ENCODE results near the gene HS3ST6.
"Not testable (repeated sequence)": the region's sequence is repeated elsewhere in the genome, so short reads cannot be mapped to it uniquely, and the experiment has no call there.

The HS3ST6 gene

DNA sequence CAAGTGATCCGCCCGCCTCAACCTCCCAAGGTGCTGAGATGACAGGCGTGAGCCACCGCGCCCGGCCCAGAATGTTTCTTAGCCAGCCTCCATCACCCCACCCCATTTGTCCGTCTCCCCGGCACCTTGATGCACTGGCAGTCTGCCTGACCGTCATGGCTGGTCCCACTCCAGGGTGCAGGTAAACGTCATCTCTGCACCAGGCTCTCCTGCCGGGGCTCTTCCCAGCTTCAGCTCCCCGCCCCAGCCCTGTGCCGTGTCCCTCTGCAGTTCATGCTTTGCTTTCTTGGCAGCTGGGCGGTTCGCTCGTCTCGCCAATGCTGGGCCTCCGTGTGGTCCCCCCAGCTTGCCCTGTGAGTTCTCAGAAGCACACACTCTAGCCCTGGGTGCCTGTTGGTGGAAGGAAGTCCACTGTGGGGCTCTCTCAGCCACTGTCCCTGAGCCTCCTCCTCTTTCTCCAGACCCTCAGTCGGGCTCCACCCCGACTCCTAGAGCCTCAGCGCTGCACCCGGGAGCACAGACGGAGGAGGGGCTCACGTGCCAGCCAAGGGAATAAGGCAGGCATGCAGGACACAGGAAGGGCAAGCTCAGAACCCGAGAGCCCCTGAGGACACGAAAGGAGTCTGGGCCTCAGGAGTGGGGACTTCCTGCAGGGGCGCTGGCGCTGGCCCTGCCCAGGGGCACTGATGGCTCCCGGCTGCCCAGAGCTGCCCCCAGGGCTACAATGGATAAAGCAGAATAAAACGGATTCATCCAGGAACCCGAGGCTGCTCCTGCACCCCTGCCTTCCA, 12.0 kb downstream of the HS3ST6 start:
- no peak for DNase-seq

DNA sequence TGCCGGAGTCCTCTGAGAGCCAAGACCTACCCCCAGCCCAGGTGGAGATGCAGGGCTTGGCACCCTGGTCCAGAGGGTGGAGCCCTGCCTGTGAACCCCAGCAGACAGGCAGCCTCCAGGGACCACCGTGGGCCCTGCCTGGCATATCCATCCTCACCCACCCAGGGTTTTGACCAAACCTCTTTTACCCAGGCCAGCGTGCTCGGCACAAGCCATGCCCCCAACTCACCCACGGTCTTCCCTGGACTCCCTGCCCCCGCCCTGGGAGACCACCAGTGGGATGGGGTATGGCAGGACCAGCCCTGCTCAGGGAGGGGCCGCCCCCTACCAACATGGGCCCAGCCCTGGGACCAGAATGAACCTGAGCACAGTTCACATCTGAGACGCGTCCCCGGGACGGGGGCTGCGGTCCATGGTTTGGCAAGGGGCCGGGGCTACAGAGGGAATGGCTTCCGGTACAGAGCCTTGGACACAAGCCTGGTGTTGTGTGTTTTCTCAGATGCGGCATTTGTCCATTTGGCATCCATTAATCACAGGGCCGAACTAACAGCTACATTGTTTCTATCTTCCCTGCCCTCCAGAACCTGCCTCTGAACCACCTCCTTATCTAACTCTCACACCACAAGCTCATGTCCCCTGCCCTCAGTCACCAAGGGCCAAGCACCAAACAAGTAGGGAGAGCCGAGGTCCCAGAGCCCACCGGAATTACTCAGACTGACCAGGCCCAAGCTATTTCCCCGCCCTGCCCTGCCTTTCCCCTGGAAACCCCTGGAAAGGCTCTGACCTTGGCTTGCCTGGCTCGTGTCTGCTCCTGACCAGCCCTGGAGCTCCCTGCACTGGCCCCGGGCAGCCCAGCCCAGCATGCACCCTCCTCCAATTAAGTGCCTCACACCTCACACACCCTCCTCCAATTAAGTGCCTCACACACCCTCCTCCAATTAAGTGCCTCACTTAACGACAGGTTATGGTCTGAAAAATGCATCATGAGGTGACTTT, 14.1 kb downstream of the HS3ST6 start:
- DNase-seq = no peak

DNA sequence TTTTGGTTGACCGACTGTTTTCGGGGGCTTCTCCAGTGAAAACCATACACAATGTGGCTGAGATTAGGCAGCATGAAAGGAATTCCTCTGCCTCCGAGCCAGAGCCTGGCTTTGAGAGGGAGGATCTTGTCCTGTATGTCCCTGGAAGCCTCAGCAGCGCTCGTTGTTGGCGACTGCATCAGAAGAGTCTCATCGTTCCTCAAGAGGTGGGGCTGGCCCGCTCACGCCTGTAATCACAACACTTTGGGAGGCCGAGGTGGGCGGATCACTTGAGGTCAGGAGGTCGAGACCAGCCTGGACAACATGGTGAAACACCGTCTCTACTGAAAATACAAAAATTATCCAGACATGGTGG, 15.0 kb downstream of the HS3ST6 start:
- no peak for DNase-seq

DNA sequence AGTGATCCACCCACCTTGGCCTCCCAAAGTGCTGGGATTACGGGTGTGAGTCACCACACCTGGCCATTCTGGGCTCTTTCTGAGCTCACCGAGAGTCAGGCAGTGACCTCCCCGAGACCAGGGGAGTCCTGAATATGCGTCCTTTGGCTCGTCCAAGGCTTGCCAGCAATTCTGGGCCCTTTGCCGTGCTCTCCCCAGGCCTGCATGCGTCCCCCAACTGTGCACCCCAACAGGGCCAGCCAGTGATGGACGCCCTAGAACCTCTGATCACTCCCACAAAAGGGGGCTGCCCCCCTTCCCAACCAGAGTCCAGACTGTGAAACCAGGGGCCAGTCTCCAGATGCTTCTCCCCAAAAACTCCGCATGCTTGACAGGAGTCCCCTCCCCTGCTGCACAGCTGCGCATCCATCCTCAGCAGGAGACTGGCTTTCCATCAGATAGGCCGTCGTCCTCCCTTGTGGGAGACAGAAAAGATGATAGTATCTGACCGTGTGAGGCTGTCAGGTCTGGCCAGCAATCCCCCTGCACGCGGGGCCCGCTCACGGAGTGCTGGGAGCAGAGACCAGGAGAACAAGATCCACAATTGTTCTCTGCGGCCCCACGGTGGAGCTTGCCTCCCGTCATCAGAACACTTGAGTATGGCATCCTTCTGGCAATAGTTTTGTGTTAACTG, 15.5 kb downstream of the HS3ST6 start:
- DNase-seq = no peak

DNA sequence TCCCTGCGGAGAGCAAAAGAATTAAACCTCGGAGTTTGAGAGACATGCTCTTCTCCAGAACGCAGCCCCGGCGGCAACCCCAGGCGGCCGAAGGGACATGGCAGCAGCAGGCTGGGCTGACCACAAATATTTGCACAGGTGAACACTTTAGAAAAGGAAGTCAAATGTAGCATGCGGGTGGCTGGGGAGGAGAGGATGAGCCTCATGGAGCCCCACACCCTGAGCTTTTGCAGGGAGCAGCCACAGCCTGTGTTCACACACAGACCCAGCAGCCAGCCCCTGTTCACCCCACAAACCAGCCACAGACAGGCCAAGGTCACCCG, 17.8 kb downstream of the HS3ST6 start:
- DNase-seq = no peak

DNA sequence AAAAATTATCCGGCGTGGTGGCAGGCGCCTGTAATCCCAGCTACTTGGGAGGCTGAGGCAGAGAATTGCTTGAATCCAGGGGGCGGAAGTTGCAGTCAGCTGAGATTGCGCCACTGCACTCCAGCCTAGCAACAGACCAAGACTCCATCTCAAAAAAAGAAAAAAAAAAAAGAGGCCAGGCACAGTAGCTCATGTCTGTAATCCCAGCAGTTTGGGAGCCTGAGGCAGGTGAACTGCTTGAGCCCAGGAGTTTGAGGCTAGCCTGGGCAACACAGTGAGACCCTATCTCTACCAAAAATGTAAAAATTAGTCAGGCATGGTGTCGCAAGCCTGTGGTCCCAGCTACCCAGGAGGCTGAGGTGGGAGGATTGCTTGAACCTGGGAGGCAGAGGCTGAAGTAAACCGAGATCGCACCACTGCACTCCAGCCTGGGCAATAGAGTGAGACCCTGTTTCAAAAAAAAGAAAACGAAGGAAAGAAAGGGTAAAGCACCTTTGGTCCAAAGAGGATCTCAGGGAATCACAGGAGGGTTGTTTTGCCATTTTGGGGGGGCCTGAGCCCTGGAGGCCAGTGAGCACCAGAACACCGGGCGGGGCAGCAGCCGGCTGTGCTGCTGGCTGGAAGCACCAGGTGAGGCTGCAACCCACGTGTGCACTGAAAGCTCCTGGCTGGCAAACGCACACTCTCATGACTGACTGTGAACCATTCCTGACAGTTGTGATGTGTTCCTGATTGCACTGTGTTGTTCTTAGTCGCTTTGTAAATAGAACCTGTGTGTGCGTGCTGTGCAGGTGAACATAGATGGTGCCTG, 18.4 kb downstream of the HS3ST6 start:
- no peak for DNase-seq

DNA sequence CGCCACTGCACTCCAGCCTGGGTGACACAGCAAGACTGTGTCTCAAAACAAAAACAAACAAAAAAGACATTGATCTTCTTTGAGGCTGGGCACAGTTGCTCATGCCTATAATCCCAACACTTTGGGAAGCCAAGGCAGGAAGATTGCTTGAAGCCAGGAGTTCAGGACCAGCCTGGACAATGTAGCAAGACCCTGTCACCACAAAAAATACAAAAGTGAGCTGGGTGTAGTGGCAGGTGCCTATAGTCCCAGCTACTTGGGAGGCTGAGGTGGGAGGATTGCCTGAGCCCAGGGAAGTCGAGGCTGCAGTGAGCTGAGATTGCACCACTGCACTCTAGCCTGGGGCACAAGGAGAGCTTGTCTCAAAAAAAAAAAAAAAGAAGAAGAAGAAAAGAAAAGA, 20.5 kb downstream of the HS3ST6 start:
- DNase-seq = not testable (repeated sequence)

DNA sequence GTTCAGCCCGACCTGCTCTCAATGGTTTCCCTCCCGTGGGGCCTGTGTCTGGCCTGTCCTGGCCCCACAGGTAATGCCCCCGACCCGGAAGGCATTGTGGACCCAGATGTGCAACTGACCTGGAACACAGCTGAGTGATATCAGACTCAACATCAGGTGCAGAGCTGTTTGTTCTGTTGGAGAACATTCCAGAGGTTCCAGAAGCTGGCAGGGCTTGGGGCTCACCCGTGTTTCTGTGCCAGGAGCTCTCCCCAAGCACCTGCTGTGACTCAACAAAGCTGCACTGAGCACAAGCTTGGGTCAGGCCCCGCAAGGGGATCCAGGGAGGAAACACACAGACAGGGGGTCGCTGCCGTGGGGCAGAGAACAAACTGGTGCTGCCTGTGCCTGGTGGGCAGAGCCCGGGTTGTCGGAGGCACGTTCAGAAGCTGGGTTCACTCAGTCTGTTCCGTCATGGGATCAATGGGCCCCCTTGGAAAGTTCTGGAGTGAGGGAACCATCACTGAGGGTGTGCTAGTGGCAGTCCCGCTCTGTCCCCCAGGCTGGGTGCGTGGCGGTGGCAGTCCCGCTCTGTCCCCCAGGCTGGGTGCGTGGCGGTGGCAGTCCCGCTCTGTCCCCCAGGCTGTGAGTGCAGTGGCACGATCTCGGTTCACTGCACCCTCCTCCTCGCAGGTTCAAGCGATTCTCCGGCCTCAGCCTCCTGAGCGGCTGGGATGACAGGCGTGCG, 22.1 kb downstream of the HS3ST6 start:
- no peak for DNase-seq

DNA sequence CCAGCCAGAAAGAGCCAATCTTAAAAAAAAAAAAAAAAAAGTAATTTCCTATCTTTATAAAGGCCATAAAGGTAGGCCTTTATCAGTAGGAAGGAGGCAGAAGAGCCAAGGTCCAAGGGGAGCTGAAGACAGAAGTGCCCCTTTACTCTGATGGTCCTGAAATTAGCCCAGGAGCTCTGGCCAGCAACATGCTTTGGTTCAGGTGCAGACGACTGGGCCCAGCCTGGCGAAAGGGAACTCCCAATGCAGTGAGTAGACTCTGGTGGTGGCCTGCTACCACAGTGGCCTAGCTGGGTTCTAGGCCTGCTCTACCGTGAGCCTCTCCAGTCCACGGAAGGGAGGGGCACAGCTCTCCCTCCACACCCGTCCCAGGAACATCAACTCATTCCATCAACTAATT, 23.1 kb downstream of the HS3ST6 start:
- DNase-seq = no peak

DNA sequence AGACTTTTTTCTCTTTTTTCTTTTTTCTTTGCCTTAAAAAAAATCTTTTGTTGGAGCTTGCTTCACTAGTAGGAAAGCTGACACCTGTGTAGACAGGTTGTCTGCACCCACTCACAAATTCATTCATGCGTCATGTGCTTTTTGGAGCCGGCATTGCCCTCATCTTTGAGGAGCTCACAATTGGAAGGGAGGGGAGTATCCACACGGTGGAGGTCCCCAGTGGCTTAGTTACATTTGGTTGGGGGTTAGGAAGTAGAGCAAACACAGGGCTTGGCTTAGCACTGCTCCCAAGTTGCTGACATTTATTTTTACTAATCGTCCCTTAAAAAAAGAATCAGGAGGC, 27.5 kb downstream of the HS3ST6 start:
- DNase-seq = no peak

DNA sequence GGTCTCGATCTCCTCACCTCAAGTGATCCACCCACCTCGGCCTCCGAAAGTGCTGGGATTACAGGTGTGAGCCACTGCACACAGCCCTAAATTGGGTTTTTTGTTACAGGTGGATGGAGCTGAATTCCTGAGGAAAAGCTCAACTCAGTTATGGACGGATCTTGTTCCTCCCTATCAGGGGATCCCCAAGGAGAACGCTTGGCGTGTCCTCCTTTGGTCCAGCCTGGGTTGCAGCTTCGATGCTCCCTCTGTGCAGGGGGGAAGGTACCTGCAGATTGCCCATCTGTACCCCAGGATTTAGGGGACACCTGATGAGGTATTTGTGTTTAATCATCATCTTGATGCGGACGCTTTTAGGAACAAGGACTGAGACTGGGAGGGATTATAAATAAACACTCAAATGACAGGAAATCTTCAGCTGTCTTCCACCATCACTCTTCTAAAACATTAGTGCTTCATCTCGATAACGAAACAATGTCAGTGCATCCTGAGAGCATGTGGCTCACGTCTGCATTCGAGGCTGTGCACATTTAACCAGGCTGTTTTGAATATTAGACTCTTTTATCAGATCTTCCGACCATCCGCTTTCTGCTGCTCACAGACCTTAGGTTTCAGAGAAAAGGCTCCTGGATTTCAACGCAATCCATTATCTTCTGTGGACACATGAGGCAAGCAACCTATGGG, 28.0 kb downstream of the HS3ST6 start:
- DNase-seq = no peak

DNA sequence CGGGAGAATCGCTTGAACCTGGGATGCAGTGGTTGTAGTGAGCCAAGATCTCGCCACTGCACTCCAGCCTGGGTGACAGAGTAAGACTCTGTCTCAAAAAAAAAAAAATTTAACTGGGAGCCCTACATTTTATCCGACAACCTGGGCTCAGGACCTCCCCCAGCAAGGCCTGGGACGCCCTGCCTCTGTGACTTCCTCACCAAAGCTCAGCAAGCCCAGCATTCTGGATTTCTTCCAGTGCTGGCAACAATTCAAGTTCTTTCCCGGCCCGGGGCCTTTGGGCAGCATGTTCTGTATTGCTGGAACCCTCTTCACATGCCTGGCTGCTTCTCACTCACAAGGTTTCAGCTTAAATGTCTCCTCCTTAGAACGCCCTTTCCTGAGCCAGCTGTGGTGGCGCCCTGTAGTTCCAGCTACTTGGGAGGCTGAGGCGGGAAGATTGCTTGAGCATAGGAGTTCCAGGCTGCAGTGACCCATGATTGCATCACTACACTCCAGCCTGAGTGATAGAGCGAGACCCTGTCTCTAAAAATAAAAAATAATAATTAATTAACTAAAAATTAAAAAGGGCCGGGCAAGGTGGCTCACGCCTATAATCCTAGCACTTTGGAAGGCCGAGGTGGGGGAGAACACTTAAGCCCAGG, 30.4 kb downstream of the HS3ST6 start:
- DNase-seq = no peak

DNA sequence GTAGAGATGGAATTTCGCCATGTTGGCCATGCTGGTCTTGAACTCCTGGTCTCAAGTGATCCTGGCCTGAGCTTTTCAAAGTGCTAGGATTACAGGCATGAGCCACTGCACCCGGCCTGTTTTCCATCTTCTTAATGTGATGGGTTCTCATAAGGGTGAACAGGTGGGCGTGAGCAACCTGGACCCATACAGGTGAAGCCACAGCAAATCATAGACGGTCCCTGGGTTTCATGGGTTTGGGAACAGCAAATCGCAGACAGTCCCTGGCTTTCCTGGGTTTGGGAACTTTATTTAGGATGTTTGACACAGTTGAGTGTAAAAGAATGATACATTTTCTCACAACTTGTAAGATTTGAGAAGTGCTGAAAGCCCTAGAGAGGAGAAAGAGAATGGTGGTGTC, 33.3 kb downstream of the HS3ST6 start:
- no peak for DNase-seq

DNA sequence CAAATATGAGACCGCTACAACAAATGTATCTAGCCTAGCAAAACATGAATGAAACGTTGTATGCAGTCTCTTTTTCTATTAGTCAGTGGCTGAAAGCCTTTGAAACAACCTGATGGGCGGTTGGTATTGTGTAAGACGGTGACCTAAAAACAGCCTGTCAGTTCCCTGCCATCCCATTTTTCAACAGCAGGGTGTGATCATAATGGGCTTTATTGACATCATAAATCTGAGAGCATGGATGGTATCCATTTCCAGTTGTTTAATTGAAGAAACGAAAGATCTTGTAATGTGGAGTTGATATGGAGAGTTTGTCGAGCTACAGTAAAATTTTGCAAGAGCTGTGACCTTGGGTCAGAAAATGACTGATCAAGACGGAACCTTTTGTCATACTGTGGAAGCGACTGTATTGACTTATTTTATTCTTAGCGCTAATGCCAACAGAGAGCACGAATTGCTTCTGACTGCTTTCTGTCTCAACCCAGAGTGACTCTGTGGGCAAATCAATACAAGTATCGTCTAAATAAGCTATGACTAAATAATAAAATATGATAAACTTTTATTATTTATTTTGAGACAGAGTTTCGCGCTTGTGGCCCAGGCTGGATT, 34.0 kb downstream of the HS3ST6 start:
- DNase-seq = no peak

DNA sequence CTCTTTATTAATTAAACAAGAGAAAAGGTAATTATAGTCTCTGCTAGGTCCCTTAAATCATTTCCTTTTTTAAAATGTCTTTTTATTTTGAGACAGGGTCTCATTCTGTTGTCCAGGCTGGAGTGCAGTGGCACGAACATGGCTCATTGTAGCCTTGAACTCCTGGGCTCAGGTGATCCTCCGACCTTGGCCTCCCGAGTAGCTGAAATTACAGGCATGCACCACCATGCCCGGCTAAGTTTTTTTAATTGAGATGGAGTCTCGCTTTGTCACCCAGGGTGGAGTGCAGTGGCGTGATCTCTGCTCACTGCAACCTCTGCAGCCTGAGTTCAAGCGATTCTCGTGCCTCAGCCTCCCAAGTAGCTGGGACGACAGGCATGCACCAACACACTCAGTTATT, 37.0 kb downstream of the HS3ST6 start:
- not testable (repeated sequence) for DNase-seq

DNA sequence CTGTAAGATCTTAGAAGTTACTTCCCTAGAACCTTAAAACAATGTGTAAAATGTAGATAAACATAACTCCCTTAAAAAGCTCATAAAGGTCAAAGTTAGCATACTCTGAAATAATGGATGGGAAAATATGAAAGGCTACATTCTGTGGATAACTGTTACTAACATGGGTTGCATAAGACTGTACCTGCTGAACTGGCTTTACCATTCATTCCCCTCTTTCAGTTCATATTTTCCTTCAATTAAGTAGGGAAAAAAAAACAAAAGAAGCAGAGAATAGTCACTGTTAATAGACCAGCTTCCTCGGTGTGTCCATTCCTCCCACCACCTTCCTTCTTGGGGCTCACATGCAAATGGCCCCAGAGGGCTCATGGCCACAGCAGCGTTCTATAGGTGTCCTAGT, 38.7 kb downstream of the HS3ST6 start:
- DNase-seq = no peak

DNA sequence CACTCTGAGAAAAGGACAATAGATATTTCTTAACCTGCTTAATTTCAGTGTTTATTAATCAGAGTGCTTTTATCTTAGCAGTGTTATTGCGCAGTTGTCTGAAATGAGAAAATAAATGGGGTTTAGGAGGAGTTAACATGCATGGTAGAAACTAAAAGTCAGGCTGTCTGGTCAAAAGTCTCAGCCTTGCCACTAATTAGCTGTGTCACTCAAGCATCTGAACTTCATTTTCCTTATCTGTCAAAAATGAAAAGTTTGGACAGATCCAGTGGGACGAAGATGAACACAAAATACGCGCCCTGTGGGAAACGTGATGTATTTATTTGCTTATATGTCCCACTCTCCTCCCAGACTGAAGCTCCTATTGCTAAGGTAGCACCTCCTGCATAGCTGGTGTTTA, 40.0 kb downstream of the HS3ST6 start:
- no peak for DNase-seq

DNA sequence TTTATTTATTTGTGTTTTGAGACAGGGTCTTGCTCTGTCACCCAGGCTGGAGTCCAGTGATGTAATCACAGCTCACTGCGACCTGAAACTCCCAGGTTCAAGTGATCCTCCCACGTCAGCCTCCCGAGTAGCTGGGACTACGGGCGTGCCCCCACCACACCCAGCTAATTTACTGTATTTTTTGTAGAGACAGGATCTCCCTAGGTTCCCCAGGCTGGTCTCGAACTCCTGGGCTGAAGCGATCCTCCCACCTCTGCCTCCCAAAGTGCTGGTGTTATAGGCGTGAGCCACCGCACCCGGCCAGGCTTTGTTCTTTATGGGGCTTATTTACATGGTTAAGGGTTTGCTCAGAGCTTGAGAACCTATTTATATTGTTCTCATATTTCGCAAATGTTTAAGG, 40.4 kb downstream of the HS3ST6 start:
- DNase-seq = no peak

DNA sequence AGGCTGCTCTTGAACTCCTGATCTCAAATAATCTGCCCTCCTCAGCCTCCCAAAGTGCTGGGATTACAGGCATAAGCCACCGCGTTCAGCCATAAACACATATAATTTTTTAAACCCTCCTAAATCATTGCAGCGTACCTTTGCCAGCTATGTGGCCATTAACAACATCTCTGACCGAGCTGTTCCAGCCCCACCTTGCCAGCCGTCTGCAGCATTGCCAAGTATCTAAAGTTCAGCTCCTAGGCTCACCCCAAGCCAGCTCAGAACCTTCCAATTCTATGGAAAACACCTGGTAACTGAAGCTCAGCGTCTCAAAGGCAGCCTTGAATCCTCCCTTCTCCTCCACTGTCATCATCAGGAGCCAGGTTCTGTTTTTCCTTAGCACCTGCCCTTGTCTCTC, 41.1 kb downstream of the HS3ST6 start:
- no peak for DNase-seq

DNA sequence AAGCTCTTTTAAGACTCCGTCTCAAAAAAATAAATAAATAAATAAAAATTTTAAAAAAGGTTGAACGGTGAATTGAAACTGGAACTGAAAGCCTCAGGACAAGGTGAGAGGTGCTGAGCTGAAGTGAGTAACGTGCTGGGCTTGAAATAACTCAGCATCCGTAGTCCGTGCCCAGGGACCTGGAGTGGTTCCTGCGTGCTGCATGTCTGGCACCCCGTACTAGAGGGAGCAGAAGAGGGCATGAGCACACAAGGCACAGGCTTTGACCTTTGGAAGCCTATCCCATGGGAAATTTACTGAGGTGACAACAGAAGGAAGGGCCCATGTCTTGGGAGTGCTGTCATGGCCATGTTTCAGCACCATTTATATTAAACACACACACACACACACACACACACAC, 41.7 kb downstream of the HS3ST6 start:
- DNase-seq = no peak

DNA sequence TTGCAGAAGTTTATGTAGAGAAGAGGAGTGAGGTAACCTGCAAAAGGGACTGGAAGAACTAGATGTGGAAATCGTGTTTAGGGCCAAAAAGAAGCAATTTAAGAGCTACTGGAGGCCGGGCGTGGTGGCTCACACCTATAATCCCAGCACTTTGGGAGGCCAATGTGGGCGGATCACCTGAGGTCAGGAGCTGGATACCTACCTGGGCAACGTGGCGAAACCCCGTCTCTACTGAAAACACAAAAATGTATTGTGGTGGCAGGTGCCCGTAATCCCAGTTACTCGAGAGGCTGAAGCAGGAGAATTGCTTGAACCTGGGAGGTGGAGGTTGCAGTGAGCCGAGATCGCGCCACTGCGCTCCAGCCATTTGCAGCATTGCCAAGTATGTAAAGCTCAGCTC, 42.1 kb downstream of the HS3ST6 start:
- DNase-seq = not testable (repeated sequence)

Measured in stimulated activated CD4-positive, alpha-beta T cell treated with anti-CD3 and anti-CD28 coated beads, Interleukin-4, amount 100 ng/mL, for 4 hours (primary cell).